DOHH2 (cell line): ENCODE measurements around the gene EIF4EBP3.
A peak's percentile ranks its signal among the peaks of the same experiment; 100 is the strongest.

Experiments used
- H3F3A ChIP-seq: fragments of 200-600 bp; sonication (generic), shearing (Covaris generic); 2 replicates; pipeline ENCODE4 v1.6.0; 2016; ENCODE audit warnings: antibody characterized with exemption, mild to moderate bottlenecking; ENCODE audit not compliant: control insufficient read depth, insufficient read depth
- H3K27ac ChIP-seq: fragments of 200-600 bp; sonication (generic); 2 replicates; pipeline ENCODE4 v1.5.1; 2014; ENCODE audit warnings: low read depth, mild to moderate bottlenecking, low read length, moderate library complexity
- H3K27me3 ChIP-seq: fragments of 200-600 bp; sonication (generic); 2 replicates; pipeline ENCODE4 v1.6.1; 2014; ENCODE audit warnings: mild to moderate bottlenecking, low read length, mixed read lengths; ENCODE audit not compliant: control insufficient read depth
- H3K36me3 ChIP-seq: fragments of 200-600 bp; sonication (generic); 2 replicates; pipeline ENCODE4 v1.6.1; 2014; ENCODE audit warnings: mild to moderate bottlenecking, low read length, moderate library complexity, mixed read lengths; ENCODE audit not compliant: control insufficient read depth
- H3K4me1 ChIP-seq: fragments of 200-600 bp; sonication (generic); 2 replicates; pipeline ENCODE4 v1.6.1; 2014; ENCODE audit warnings: mild to moderate bottlenecking, low read length, mixed read lengths; ENCODE audit not compliant: control insufficient read depth
- H3K4me2 ChIP-seq: fragments of 200-600 bp; sonication (generic); 2 replicates; pipeline ENCODE4 v1.6.0; 2014; ENCODE audit warnings: mild to moderate bottlenecking, low read length, moderate library complexity
- H3K4me3 ChIP-seq: fragments of 200-600 bp; sonication (generic); 2 replicates; pipeline ENCODE4 v1.5.1; 2014; ENCODE audit warnings: mild to moderate bottlenecking, low read length, mixed read lengths
- H3K79me2 ChIP-seq: fragments of 200-600 bp; sonication (generic); 2 replicates; pipeline ENCODE4 v1.6.1; 2014; ENCODE audit warnings: mild to moderate bottlenecking, low read length, mixed read lengths; ENCODE audit not compliant: control insufficient read depth
- H3K9me2 ChIP-seq: fragments of 200-600 bp; sonication (generic); replicated peaks from 2 replicates; pipeline ENCODE4 v1.6.1; 2014; ENCODE audit warnings: mild to moderate bottlenecking, low read length, mixed read lengths; ENCODE audit not compliant: control insufficient read depth
- H3K9me3 ChIP-seq: fragments of 200-600 bp; sonication (generic); 2 replicates; pipeline ENCODE4 v1.6.1; 2014; ENCODE audit warnings: antibody characterized with exemption, low read length, mixed read lengths; ENCODE audit not compliant: control insufficient read depth, insufficient read depth
- H4K20me1 ChIP-seq: fragments of 200-600 bp; sonication (generic); 2 replicates; pipeline ENCODE4 v1.6.0; 2014; ENCODE audit warnings: low read depth, mild to moderate bottlenecking, antibody characterized with exemption, low read length, moderate library complexity; ENCODE audit not compliant: control insufficient read depth, insufficient read depth
- EZH2phosphoT487 ChIP-seq: fragments of 200-600 bp; sonication (generic); IDR thresholded peaks from 2 replicates; pipeline ENCODE4 v1.6.1; 2017; ENCODE audit warnings: borderline replicate concordance, mild to moderate bottlenecking, antibody characterized with exemption, low read length, moderate library complexity, mixed read lengths
- TF ChIP-seq, protein P1 (sequence below): fragments of 200-600 bp; sonication (generic); IDR thresholded peaks from one replicate; pipeline ENCODE4 v1.5.1; 2014; ENCODE audit warnings: antibody characterized with exemption, mild to moderate bottlenecking, low read depth, low read length; ENCODE audit not compliant: poor library complexity, severe bottlenecking

Gene EIF4EBP3

DNA sequence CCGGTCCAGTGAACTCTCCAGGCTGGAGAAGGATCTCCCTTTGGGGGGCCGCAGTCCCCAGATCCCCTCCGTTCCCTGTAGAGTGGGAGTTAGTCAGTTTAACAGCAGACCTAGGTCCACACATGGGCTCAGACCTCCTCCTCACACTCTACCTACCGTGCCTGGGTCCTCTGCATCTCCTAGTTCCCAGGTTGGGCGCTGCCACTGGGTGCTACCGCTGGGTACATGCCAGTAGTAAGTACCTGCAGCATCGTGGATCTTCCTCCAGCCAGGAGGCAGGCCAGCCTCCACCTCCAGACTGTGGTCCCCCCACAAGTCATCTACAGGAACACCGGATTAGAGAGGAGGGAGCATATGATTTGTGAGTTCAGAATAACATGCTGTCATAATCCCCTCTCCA, 16.1 kb downstream of the EIF4EBP3 start:
- peaks cover 35% of the 10 kb centered on the region for H3K36me3 ChIP-seq
- peak overlapping the region; percentile 92 for H3K4me2 ChIP-seq
- no peaks in the 10 kb centered on the region for H3K9me2 ChIP-seq
- H3K9me3 ChIP-seq, result no peaks in the 10 kb centered on the region
- peaks cover 23% of the 10 kb centered on the region for H3K4me1 ChIP-seq
- no peaks in the 10 kb centered on the region for H4K20me1 ChIP-seq
- no peaks in the 10 kb centered on the region for H3F3A ChIP-seq
- H3K27me3 ChIP-seq, result no peaks in the 10 kb centered on the region
- peak overlapping the region; percentile 94 for H3K4me3 ChIP-seq
- no peak overlapping the region for H3K27ac ChIP-seq
- H3K79me2 ChIP-seq, result peaks cover 35% of the 10 kb centered on the region
- no peak for TF ChIP-seq EZH2phosphoT487
- TF ChIP-seq, protein P1, sequence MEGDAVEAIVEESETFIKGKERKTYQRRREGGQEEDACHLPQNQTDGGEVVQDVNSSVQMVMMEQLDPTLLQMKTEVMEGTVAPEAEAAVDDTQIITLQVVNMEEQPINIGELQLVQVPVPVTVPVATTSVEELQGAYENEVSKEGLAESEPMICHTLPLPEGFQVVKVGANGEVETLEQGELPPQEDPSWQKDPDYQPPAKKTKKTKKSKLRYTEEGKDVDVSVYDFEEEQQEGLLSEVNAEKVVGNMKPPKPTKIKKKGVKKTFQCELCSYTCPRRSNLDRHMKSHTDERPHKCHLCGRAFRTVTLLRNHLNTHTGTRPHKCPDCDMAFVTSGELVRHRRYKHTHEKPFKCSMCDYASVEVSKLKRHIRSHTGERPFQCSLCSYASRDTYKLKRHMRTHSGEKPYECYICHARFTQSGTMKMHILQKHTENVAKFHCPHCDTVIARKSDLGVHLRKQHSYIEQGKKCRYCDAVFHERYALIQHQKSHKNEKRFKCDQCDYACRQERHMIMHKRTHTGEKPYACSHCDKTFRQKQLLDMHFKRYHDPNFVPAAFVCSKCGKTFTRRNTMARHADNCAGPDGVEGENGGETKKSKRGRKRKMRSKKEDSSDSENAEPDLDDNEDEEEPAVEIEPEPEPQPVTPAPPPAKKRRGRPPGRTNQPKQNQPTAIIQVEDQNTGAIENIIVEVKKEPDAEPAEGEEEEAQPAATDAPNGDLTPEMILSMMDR, result no peak

DNA sequence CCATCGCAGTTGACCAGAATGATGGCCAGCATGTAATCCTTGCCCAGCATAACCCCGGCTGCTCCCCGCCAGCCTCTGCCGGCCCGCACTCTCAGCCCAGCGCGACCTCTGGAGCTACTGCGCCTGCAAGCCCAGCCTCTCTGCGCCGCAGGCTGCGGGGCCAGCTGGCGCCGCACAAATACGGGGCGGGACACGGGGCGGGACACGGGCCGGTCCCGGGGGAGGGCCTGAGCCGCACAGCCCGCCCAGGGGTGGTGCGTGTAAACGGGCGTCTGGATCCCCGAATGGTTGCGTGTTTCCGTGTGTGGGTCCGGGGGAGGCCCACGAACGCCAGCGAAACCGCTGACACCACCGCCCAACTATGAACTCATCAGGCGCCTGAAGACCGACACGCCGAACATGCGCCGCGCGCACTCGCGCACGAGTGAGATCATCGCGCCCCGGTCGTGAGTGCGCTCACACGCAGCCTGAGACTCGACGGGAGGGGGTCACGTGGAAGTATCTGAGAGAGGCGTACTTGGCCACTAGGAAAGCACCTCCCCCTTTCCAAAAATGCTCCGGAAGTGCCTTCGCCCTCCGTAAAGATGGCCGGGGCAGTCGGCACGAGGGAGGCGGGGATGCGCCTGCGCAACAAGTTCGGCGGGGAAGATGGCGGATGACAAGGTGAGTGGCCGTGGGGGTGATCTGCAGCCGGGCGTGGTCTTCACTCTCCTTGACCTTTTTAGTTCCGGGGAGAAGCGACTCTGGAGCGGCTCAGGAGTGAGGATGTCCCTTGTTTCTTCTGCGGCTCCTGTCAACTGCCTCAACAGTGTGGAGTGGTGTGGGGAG, 16.9 kb downstream of the EIF4EBP3 start, which contains the start of the genes APBB3 and SLC35A4:
Gene APBB3 (minus strand): TSS at position 403 of the 828 bp plus-strand sequence. CDS start 353 bp downstream, at position 50.
Gene SLC35A4 (plus strand): TSS at position 633 of the 828 bp plus-strand sequence. CDS start 2,342 bp downstream, outside the sequence.
- Histone ChIP-seq H3K4me2 (peak within 1 kb of the TSS; percentile 92), H3K79me2 (peaks cover 35% of the 10 kb centered on the region), H3K9me3 (no peaks in the 10 kb centered on the region), H3K36me3 (peaks cover 37% of the 10 kb centered on the region), H3K9me2 (no peaks in the 10 kb centered on the region), H4K20me1 (no peaks in the 10 kb centered on the region), H3K4me1 (peaks cover 23% of the 10 kb centered on the region), H3K4me3 (peak within 1 kb of the TSS; percentile 94), H3F3A (no peaks in the 10 kb centered on the region), H3K27ac (peak within 1 kb of the TSS; percentile 31), H3K27me3 (no peaks in the 10 kb centered on the region)
- TF ChIP-seq, protein P1, result no peak
- TF ChIP-seq EZH2phosphoT487, result no peak

DNA sequence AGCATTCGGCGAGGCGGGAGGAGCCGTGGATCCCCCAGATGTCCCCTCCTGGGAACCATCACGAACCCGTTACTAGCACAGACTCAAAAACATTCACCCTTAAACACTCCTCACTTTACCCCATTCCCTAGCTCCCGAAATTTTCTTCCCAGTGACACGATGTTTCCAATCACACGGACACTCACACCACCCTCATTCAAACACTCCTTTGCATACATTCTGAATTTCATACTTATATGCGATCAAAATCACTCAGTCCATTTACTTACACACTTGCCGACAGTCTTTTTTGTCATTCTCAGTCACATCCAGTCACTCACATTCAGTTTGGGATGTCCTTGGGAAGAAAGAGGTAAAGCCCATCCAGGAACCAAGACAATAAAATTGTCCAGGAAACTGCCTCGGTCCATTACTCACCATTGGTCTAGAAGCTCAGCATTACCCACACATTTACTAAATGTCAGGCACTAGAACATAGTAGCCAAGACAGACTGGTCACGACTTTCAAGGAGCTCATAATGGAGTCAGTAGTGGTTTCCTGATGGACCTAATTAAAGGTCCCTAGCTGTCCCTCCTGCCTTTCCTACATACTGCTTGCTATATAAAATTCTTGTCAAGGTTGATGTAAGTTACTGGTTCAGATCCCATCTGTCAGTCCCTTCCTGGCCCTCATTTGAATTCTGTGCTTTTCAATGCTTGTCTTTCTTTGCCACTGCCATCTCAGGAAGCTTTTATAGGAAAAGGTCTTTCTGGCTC, 17.7 kb downstream of the EIF4EBP3 start:
- Histone ChIP-seq H3K9me2 (no peaks in the 10 kb centered on the region), H4K20me1 (no peaks in the 10 kb centered on the region), H3K9me3 (no peaks in the 10 kb centered on the region), H3F3A (no peaks in the 10 kb centered on the region), H3K4me1 (peaks cover 23% of the 10 kb centered on the region), H3K79me2 (peaks cover 35% of the 10 kb centered on the region), H3K27me3 (no peaks in the 10 kb centered on the region), H3K36me3 (peaks cover 40% of the 10 kb centered on the region), H3K4me2 (peak overlapping the region; percentile 92), H3K27ac (peak overlapping the region; percentile 31), H3K4me3 (peak overlapping the region; percentile 94)
- TF ChIP-seq, protein P1, result no peak
- no peak for TF ChIP-seq EZH2phosphoT487
